T-helper 1 cell treated with Interleukin-12 subunit alpha and Interleukin-12 subunit beta and Interleukin-4 antibody, amounts not matched to agents 30 ng/mL and 1 ng/mL, for 36 hours (primary cell): ENCODE results near the gene AKR1C2. TPM values are rescaled to one million over a fixed set of nuclear protein-coding genes. Genes with fewer than 3 reads are reported as not detected.
"Not testable (repeated sequence)": the region's sequence is repeated elsewhere in the genome, so short reads cannot be mapped to it uniquely, and the experiment has no call there.

ENCODE experiments used
- intact Hi-C: fragments of 100-400 bp; cut with micrococcal nuclease; formaldehyde crosslinking; loops from one replicate; pipeline ENCODE4 v1.15.1; 2024
- total RNA-seq: library from RNA; stranded (reverse); gene quantifications from 2 replicates; pipeline ENCODE4 v1.2.3, GENCODE V29; 2022

The AKR1C2 gene
- total RNA-seq, 1 donor from 2014 or later: not detected

DNA sequence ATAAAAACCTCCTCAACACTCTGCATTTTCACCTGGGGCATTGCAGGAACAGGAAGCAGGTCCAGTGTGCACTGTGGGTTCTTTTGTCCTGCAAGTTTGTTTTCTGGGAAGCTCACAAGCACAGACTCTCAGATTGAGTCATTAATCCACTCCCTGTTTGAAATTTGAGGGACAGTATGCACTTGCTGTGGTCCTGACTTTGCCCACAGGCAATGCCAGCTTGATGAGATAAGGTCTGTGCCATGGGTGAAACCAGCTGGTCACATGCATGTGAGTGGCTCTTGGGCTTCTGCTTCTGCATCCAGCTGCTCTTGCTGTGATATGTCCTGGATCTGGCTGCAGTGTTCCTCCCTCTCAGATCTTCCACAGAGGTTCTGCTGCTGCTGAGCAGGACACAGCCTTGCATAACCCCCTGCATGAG lies 21.8 kb upstream of the AKR1C2 start:
- intact Hi-C loops: not testable (repeated sequence)

DNA sequence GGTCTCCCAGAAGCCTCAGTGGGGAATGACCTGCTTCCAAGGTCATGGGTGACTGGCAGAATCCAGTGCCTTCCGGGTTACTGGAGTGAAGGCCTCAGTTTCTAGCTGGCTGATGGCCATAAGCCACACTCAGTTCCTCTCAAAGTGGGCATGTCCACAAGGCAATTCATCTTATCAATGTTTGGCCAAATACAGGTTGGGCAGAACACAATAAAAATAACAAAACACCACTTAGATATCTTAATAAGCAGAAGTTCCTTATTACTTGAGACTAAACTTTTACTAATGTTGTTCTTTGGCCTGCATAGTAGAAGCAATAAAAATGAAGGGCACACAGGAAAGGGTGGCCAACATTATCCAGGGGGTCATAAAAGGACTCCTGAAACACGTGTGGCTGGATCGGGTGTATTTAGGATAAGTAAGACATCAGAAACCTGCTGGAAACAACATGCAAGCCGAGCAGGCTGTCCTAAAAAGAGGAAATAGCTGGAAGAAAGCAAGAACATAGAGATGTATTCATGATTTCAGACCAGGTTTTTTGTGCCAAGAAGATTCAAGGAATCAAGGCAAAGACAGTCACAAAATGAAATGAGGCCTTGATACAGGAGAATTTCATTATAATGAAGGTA lies 19.6 kb upstream of the AKR1C2 start:
- intact Hi-C loops: no loop called here

DNA sequence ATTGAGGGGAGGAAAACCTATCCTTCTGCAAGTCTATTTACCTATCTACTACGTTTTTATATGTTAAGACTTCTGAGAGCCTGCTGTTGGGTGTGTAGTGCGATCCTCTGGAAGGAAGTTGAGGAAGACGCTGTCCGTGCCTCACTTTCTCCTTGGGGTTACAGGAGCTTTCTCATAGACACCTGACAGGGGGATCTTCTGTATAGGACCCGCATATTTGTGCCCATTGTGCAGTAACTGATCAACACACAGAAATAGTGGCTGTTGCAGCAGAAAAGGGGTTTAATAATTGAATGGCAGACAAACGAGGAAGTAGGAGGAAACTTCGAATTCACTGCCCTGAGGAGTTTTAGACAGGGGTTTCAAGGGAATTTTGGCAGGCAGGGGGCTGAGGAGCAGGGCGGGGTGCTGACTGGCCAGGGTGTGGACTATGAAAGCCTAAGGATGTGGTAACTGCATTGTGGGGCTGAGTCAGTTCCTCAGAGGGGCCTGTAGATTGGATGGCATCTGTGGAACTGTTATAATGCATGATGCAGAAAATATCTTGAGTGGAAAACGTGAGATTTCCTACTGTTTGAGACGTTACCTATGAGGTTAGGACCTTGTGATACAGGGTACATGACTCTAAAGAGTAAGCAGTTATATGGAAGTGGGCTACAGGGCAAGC lies 18.1 kb upstream of the AKR1C2 start:
- intact Hi-C loops: not testable (repeated sequence)

DNA sequence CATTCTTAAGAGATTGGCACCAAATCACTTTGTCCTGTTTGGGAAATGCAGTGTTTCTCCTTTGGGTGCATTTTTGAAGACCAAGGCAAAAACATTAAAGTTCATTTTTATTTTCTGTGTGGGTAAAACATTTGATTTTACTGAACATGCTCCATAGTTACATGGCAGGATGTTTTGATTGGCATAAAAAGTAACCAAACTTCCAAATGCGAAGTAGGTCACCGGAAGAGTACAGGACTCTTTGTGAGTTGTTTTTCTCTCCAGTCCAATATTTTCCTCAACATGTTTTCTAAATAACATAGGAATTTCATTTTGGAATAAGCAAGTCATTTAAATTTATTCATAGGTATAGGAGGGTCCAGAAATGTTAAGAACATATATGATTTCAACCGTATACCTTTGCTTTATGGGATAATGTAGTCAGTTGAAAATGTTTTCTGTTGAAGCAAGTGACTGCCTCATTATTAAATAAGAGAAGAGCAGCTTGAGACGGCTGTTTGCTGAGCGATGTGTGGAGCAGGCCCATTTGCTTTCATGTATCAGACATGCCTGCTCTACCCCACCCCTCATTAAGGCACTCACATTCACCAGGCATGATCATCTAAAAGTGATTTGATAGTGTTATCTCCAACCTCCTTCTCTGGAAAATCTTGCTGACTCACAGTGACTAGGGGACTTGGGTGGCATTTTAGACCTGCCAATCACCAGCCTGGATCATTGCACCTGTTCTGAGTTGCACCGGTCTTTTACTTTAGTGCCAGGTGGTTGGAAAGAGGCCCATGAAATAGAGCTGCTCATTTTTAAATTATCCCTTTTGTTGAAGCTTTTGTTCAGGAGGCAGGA lies 16.3 kb upstream of the AKR1C2 start:
- intact Hi-C loops: not testable (repeated sequence)

DNA sequence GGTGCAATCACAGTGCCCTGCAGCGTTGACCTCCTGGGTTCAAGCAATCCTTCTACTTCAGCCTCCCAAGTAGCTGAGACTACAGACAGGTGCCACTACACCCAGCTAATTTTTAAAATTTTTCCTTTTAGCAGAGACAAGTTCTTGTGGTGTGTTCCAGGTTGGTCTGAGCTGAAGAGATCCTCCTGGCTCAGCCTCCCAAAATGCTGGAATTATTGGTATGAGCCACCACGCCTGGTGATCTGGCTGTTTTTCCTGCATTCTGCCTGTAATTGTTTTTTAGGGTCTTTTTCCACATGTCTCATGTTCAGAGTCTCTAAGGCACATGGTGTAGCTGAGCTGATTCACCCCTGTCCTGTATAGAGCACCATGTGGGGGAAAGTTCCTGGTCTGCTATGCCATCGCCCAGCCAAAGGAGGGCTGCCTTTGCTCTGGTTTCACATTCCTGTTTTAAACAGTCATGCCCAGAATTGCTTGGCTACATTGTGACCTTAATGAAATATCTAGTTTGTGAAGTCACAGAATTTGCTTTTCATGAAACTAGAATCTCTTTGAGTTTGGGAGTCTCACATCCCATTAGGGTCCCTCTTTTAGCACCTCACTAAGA lies 15.1 kb upstream of the AKR1C2 start:
- intact Hi-C loops: not testable (repeated sequence)

DNA sequence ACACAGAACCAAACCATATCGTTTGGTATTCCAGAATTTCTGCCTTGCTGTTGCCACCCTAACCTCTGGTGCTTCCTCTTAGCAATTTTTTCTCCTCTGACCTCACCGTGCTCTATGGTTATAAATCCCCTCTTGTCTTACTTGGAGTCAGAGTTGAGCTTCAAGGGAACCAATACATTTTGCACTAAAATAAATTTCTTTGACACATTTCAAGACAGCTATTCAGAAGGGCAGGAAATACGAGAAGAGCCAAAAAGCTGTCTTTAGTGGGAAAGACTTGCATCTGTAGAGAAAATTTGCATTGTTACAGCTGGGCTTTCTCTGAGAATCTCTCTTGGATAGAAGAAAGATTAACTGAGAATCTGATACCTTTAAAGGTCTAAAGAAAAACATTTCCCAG lies 14.5 kb upstream of the AKR1C2 start:
- intact Hi-C loops: no loop called here

DNA sequence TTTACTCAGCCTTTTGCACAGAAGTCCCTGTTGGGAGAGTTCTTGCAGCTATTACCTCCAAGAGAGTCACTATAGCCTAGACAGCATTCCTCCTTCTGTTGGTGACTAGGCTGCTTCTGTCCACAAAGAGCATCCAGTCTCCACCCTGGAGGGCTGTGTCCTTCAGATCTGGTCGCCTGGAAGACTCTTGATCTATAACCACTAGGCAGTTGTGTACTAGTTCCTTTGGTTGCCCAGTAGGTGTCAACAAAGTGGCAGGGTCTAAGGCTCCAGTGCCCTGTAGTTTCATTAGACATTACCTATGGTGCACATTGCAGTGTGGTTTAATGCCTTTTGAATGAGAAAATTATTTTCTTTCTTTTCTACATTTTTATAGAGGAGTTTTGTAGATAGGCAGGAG lies 11.3 kb upstream of the AKR1C2 start:
- intact Hi-C loops: loop anchor here (1.0 kb wide), 1 partner anchor 269 kb away; no protein-coding TSS in a partner anchor

DNA sequence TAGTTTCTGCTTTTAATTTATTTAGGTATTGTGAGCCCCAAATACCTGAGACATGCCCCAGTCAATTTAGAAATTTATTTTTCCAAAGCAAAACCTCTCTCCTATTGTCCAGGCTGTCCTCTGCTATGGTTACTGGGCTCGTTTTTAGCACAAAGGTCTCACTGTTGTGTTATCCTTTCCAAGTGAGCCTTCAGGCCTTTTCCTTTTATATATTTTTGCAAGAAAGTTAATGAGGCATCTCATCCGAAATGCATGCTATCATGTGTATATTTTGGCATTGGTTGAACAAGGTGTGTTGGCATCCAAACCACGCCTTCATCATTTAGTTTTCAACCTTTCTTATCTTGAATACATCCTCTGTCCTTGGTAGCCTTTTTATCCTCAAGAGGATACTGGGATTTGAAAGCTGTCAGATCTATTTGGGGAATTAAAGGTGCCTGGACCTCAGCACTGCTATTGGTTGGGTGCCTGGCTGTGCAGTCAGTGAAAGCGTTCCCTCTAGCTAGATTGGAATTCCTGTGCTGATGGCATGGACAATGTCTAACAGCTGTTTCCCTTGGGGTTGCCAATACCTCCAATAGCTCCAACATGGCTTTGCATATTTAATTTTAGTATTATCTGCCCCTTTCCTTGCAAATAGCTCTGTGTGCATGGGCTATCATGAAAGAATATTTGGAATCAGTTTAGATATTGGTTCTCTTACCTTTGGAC lies 10.7 kb upstream of the AKR1C2 start:
- intact Hi-C loops: not testable (repeated sequence)

DNA sequence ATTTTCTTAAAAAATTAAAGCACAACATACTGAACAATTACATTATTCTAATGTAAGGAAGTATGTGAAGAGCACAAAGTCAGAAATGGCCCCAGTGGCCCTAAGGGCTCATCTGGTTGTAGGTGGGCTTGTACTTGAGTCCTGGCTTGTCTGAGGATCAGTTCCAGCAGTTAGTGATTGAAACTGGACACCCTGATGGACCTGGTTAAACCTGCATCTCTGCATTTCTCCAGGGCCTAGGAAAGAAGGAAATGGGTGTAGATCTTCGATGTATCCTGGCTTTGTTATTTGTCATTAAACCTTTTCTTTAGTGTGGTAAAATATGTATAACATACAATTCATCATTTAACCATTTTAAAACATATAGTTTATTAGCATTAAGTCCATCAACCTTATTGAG lies 9.7 kb upstream of the AKR1C2 start:
- intact Hi-C loops: no loop called here

DNA sequence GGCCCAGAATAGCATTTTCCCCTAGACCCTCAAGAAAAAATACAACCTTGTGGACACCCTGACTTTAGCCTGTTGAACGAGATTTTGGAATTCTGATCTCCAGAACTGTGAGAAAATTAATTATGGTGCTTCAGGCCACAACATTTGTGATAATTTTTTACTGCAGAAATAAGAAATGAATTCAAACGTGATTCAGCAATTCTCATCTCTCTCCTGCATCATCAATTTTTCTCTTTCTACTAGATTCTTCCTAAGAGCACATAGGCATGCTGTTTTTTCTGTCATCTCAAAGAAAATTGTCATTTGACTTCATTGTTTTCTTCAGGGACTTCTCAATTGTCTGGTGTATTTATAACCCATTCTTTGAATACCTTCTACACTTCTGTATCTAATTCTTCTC lies 8.9 kb upstream of the AKR1C2 start:
- intact Hi-C loops: no loop called here

DNA sequence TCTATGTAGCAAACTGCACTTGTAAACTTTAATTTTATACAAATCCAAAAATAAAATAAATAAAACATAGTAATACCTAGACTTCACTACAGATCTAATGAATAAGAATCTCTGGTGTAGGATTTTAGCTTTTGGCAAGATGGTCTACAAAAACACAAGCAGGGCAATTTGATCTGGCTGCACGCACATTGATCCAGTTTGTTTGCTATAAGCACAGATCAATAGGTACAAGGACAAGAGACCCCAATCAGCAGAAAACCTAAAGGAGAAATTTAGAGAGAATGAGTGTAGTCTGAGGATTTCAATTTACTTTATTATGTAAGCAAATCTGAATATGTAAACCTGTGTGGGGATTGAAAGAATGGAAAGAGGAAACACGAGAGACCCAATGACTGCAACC lies 7.7 kb upstream of the AKR1C2 start:
- intact Hi-C loops: not testable (repeated sequence)

DNA sequence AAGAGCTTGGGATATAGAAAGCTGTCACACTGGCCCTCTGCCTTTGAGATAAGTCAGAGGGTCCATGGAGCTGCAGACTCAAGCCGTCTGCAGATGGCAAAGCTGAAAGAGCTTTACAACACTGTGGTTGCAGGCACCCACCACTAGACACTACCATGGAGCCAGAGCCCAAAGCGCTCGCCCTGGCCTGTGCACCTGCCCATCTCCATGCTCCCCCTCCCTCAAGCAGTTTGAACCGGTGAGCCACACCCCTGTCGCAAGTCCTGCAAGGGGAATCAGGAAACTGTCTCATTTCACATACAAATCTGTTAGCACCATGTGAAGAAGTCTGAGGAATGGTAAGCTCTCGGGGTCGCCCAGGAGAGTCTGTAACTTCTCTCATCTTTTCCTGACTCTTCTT lies 6.4 kb upstream of the AKR1C2 start:
- intact Hi-C loops: not testable (repeated sequence)

DNA sequence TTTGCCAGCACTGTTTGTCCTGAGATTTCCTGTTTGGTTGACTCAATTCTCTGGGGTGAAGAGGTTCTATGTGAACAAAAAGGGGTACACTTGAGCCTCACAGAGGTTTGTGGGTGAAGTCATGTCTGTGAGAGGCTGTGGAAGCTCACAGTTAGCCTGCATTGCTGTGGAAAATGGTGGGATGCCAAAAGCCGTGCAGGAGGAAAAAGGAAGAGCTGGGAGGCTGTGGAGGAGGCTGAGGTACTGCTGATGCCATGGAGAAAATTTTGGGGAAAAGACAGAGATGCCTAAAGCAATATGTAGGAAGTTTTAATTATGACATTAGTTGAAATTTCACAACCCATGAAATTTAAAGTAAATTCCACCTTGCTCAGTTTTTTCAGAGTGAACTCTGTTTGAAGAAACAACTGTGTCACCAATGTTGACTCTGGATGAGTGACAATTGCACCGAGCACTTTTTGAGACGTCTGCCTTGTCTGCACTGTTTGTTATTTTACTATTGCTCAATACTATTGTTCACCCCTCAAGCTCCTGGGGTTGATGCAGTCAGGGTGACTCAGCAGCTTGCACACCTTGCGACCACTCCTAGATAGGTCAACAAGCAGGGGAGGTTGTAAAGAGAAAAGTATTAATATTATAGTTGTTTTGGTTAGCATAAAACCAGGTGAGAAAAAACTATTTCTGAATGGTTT lies 5.3 kb upstream of the AKR1C2 start:
- intact Hi-C loops: not testable (repeated sequence)

DNA sequence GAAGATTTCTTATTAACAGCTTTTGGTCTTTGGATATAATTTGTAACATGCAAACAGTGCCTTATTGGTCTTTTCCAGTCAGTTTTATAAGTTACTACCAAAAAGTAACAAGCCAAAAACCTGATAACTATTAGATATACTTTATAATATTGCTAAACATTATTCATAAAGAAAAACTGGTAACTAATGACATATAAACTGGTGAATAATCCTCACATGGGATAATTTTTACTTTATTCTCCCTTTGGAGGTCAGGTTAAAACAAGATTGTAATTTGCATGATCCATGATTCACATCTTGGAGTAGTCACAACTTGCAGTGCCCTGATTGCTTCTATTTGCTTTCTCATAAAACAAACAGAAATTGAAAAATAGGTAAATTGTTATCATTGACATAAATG lies 844 bp upstream of the AKR1C2 start:
- intact Hi-C loops: not testable (repeated sequence)

DNA sequence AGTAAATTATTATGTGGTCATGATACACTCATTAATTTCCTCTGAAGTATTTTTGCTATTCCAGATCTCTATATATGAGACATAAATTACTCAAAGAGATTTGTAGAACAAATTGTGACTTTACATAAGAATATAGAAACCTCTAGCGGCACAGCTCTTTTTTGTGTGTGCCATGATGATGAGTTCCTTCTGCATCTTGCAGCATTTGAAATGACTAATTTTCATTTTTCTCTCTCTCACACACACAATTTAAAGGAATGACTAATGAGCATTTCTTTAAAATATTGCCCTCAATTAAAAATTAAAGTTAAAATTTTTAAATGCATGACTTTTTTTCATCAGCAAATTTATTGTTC lies 351 bp upstream of the AKR1C2 start:
- intact Hi-C loops: not testable (repeated sequence)

DNA sequence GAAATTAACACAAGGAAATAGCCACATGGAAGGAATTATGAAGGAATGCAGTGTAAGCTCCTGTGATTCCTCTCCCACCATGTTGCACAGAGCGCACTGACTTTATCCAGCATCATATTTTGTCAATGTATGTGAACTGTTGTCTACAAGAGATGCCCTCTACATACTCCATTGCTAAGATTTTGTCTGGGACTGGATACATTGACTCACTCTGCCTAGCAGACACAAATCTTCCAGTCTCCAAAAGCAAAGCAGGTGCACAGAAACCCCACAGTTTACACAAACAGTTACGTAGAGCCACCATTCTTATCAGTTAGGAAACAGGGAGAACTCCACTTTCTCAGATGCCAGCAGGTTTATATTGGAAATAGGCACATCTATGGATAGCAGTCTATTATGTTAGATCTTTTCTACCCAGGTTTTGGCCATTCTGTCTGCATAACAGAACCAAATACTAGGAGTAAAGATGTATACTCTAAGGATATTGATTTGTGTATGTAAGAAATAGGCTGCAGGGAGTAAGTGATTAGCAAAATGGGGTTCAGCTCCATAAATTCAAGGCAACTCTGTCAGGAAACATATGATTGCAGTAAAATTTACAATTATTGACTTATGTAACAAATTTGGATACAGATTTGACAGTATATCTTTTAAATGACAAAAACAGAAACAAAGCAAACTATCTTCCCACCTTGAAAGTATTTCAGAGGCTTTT lies 1.5 kb downstream of the AKR1C2 start:
- intact Hi-C loops: no loop called here

DNA sequence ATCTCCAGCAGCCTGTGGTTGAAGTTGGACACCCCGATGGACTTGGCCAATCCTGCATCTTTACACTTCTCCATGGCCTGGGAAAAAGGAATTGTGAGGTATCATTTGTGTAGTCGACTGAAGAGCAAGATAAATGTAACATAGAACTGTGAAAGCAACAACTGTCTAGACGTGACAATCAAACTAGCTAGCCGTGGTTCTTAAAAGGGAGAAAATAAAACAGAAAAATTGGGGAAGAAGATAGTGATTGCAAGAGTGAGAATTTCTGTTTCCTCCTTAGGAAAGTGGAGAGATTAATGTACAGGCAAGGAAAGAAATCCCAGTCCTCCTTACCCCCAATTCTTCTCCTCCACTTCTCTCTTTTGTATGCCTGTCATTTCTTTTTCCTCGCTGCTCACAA lies 5.0 kb downstream of the AKR1C2 start:
- intact Hi-C loops: no loop called here

DNA sequence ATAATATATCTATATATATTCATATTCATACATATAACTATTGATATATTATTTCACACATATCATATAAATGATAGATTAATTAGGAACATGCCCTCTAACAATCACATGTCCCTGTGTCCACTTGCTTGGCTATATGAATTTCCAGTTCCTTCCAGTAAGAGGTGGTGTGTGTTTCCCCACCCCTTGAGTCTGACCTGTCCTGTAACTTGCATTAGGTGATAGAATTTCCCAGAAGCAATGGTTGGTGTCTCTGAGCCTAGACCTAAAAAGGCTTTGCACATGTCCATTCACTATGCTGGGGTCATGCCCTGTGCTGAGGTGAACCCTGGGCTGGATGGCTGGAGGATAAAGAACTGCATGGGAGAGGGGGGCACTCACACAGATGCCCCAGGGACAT lies 9.4 kb downstream of the AKR1C2 start:
- intact Hi-C loops: not testable (repeated sequence)

DNA sequence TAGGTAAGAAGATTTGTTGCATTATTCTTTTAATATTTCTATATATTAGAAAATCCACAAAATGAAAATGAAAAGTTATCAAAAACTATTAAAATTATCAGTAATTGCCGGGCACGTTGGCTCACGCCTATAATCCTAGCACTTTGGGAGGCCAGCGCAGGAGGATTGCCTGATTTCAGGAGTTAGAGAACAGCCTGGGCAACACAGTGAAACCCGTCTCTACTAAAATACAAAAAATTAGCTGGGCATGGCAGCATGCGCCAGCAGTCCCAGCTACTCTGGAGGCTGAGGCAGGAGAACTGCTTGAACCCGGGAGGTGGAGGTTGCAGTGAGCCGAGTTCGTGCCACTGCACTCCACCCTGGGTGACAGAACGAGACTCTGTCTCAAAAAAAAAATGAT lies 11.1 kb downstream of the AKR1C2 start:
- intact Hi-C loops: not testable (repeated sequence)

DNA sequence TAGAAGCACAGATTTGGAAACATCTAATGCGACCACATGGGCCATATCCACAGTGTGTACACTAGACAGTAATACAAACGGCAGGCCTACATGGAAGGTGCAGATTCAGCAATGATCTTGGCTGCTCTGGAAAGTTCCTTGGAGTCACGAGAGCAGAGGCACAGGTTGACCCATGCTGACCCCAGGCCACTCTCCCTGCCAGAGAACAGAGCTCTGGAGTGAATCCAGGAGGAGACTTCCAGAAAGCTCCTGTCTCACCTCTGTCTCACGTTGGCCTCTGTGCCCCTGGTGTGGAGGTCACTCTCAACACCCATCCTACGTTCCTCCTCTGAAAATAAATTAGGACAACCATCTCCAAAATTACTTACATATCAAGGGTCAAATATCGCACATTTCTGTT lies 12.2 kb downstream of the AKR1C2 start:
- intact Hi-C loops: not testable (repeated sequence)
